ENCODE data around the gene ALS2. TPM values are rescaled to one million over a fixed set of nuclear protein-coding genes. Genes with fewer than 3 reads are reported as not detected.
A peak's percentile ranks its signal among the peaks of the same experiment; 100 is the strongest.

Gene ALS2
- total and polyA plus RNA-seq, 2 donors (not counting 1 experiment from before 2014, with no cell fraction given) = 1.4 to 16.7 TPM

- 85% methylated on average over 3 of the region's 3 CpGs for WGBS (ENCODE audit: insufficient coverage)
Observed at GRCh38 chr2:201685156-201685555, 95.6 kb downstream of the ALS2 start.

GRCh38 chr2:201680743-201681142, 100.0 kb downstream of the ALS2 start:
- Histone ChIP-seq H2AFZ (ENCODE audit: insufficient read depth, low read depth, low read length, poor library complexity, severe bottlenecking) (no peak overlapping the region), H3K4me2 (replicated peaks; ENCODE audit: low read depth, low read length, poor library complexity, severe bottlenecking) (no peak overlapping the region), H3K4me1 (ENCODE audit: control insufficient read depth in 2 of 2, insufficient read depth in 2 of 2, low read length in 2 of 2) (no peaks in the 10 kb centered on the region), H3K79me2 (ENCODE audit: control insufficient read depth, insufficient read depth, low read length) (no peaks in the 10 kb centered on the region), H3K27ac (ENCODE audit: low read length in 2 of 2) (no peak overlapping the region), H3K27me3 (replicated peaks in 1 of 4; ENCODE audit: control extremely low read depth in 1 of 4, control insufficient read depth in 3 of 4, insufficient read depth in 4 of 4, low read length in 3 of 4) (peaks cover 0 to 11% (median 2%) of the 10 kb centered on the region in 4 experiments), H3K36me3 (replicated peaks in 1 of 2; ENCODE audit: control extremely low read depth in 1 of 2, control insufficient read depth in 1 of 2, extremely low read depth in 1 of 2, insufficient read depth in 2 of 2, low read length in 1 of 2) (no peaks in the 10 kb centered on the region), H3K9me3 (ENCODE audit: control extremely low read depth in 1 of 3, control insufficient read depth in 2 of 3, insufficient read depth in 1 of 3, low read length in 2 of 3) (no peaks in the 10 kb centered on the region), H4K20me1 (ENCODE audit: control insufficient read depth, insufficient read depth, low read length, poor library complexity, severe bottlenecking) (no peaks in the 10 kb centered on the region), H3K9ac (ENCODE audit: low read length) (no peak overlapping the region), H3K4me3 (ENCODE audit: control extremely low read depth in 1 of 5, extremely low read depth in 1 of 5, insufficient read depth in 1 of 5, low read depth in 2 of 5, low read length in 4 of 5) (no peak overlapping the region)
- intact Hi-C loops (cut with micrococcal nuclease) = no loop called here
- CTCF ChIA-PET = interaction anchor here (2.1 kb wide), 1 partner anchor 10 kb away, joined by 5 read pairs; no protein-coding TSS in a partner anchor
- H3K9me3 Mint-ChIP-seq (ENCODE audit: insufficient read depth) = no peaks in the 10 kb centered on the region
- ATAC-seq (ENCODE audit: low read depth) (no peak), DNase-seq (no peak)
- peaks cover 23% of the 10 kb centered on the region for H3K27me3 Mint-ChIP-seq
- H3K4me1 Mint-ChIP-seq = no peaks in the 10 kb centered on the region
- H3K27ac Mint-ChIP-seq = no peak overlapping the region
- 78% methylated on average over 9 of the region's 9 CpGs for WGBS (ENCODE audit: insufficient coverage)
- no peak overlapping the region for H3K4me3 Mint-ChIP-seq
- POLR2A ChIA-PET = no interaction called here
- TF ChIP-seq CTCF (IDR thresholded peaks at IDR 0.05) (peak; percentile 19), EZH2 (IDR thresholded peaks at IDR 0.05; ENCODE audit: borderline replicate concordance, insufficient read depth, low read depth, low read length, poor library complexity, severe bottlenecking) (no peak)

More at GRCh38 chr2:201685156-201685555, 95.6 kb downstream of the ALS2 start:
- Histone ChIP-seq H3K4me3 (ENCODE audit: control extremely low read depth in 1 of 5, extremely low read depth in 1 of 5, insufficient read depth in 1 of 5, low read depth in 2 of 5, low read length in 4 of 5) (no peak overlapping the region), H2AFZ (ENCODE audit: insufficient read depth, low read depth, low read length, poor library complexity, severe bottlenecking) (no peak overlapping the region), H3K27ac (ENCODE audit: low read length in 2 of 2) (no peak overlapping the region), H3K4me2 (replicated peaks; ENCODE audit: low read depth, low read length, poor library complexity, severe bottlenecking) (no peak overlapping the region), H3K4me1 (ENCODE audit: control insufficient read depth in 2 of 2, insufficient read depth in 2 of 2, low read length in 2 of 2) (no peaks in the 10 kb centered on the region), H3K9ac (ENCODE audit: low read length) (no peak overlapping the region), H3K79me2 (ENCODE audit: control insufficient read depth, insufficient read depth, low read length) (no peaks in the 10 kb centered on the region), H3K36me3 (replicated peaks in 1 of 2; ENCODE audit: control extremely low read depth in 1 of 2, control insufficient read depth in 1 of 2, extremely low read depth in 1 of 2, insufficient read depth in 2 of 2, low read length in 1 of 2) (no peaks in the 10 kb centered on the region), H4K20me1 (ENCODE audit: control insufficient read depth, insufficient read depth, low read length, poor library complexity, severe bottlenecking) (no peaks in the 10 kb centered on the region), H3K9me3 (ENCODE audit: control extremely low read depth in 1 of 3, control insufficient read depth in 2 of 3, insufficient read depth in 1 of 3, low read length in 2 of 3) (no peaks in the 10 kb centered on the region), H3K27me3 (replicated peaks in 1 of 4; ENCODE audit: control extremely low read depth in 1 of 4, control insufficient read depth in 3 of 4, insufficient read depth in 4 of 4, low read length in 3 of 4) (peaks cover 0 to 11% (median 2%) of the 10 kb centered on the region in 4 experiments)
- Mint-ChIP-seq H3K27ac (no peak overlapping the region), H3K4me3 (no peak overlapping the region), H3K4me1 (no peaks in the 10 kb centered on the region), H3K27me3 (peaks cover 31% of the 10 kb centered on the region), H3K9me3 (ENCODE audit: insufficient read depth) (no peaks in the 10 kb centered on the region)
- DNase-seq (no peak), ATAC-seq (ENCODE audit: low read depth) (no peak)
- intact Hi-C loops (cut with micrococcal nuclease) = no loop called here
- ChIA-PET POLR2A (no interaction called here), CTCF (no interaction called here)
- no peak for TF ChIP-seq EZH2 (IDR thresholded peaks at IDR 0.05; ENCODE audit: borderline replicate concordance, insufficient read depth, low read depth, low read length, poor library complexity, severe bottlenecking)
- TF ChIP-seq CTCF (IDR thresholded peaks at IDR 0.05) = no peak

All from B cell (primary cell).